ENCODE measurements around the gene SHH.

- TF ChIP-seq CTCF (IDR thresholded peaks at IDR 0.05) (no peak), POLR2A (IDR thresholded peaks at IDR 0.05) (peak; percentile 26)
Measured at GRCh38 chr7:155824227-155824886, 12.1 kb upstream of the SHH start.

Data from prostate gland (tissue), 2 donors.